Measurements from ENCODE around the gene KIAA1217.

DNA sequence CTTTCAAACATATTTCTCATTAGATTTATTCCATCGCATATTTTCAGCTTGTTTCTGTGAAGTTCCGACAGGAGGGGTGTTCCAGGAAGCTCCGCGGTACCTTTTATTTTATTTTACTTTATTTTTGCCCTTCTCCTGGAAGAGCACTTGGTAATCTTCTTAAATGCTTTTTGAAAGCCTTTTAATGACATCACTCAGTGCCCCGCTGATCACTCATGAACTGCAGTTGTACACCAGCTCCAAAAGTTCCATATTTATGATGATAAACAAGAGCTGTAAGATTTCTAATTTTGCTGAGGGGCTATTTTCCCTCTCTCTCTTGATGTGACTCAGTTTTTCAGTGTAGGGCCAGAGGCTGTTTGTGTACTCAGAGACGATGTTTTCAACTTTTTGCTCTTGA is 144.4 kb downstream of the KIAA1217 start:
- TF ChIP-seq, protein P1, sequence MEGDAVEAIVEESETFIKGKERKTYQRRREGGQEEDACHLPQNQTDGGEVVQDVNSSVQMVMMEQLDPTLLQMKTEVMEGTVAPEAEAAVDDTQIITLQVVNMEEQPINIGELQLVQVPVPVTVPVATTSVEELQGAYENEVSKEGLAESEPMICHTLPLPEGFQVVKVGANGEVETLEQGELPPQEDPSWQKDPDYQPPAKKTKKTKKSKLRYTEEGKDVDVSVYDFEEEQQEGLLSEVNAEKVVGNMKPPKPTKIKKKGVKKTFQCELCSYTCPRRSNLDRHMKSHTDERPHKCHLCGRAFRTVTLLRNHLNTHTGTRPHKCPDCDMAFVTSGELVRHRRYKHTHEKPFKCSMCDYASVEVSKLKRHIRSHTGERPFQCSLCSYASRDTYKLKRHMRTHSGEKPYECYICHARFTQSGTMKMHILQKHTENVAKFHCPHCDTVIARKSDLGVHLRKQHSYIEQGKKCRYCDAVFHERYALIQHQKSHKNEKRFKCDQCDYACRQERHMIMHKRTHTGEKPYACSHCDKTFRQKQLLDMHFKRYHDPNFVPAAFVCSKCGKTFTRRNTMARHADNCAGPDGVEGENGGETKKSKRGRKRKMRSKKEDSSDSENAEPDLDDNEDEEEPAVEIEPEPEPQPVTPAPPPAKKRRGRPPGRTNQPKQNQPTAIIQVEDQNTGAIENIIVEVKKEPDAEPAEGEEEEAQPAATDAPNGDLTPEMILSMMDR (IDR thresholded peaks at IDR 0.05; ENCODE audit: low read depth, low read length) = no peak
- no peak for TF ChIP-seq EZH2phosphoT487 (IDR thresholded peaks at IDR 0.05; ENCODE audit: low read depth)
